Right lobe of liver (tissue), 6 donors: ENCODE results near the gene SLC1A3. TPM values are rescaled to one million over a fixed set of nuclear protein-coding genes. Genes with fewer than 3 reads are reported as not detected.

ENCODE experiments used
- ATAC-seq, 4 donors: fragments of 200-7000 bp; cut with Tn5 transposase; one replicate each; pipeline ENCODE4 v1.9.1; 2020; ENCODE audit warnings: mild to moderate bottlenecking in 4 of 4, moderate library complexity in 4 of 4
- DNase-seq, 3 donors: peaks; one replicate each; pipeline ENCODE4 v3.0.0-alpha.2; 2020
- H3K27ac ChIP-seq, 3 donors: fragments of 200-600 bp; one replicate each; pipeline ENCODE4 v1.8.0; 2022
- H3K27me3 ChIP-seq, 2 donors: fragments of 200-600 bp; one replicate each; pipeline ENCODE4 v1.8.0; 2022
- H3K36me3 ChIP-seq, 4 donors: fragments of 200-600 bp; sonication (generic) in 1 of 4; one replicate each; pipeline versions ENCODE4 v1.5.1 to v1.8.0; 2017 to 2022; ENCODE audit warnings: control low read depth in 1 of 4
- H3K4me1 ChIP-seq, 4 donors: fragments of 200-600 bp; sonication (generic) in 1 of 4; one replicate each; pipeline versions ENCODE4 v1.5.1 to v1.8.0; 2017 to 2022; ENCODE audit warnings: control low read depth in 1 of 4
- H3K4me3 ChIP-seq, 3 donors: fragments of 200-600 bp; one replicate each; pipeline ENCODE4 v1.8.0; 2022
- H3K9me3 ChIP-seq, 4 donors: fragments of 200-600 bp; sonication (generic) in 1 of 4; one replicate each; pipeline versions ENCODE4 v1.5.1 to v1.8.0; 2017 to 2022; ENCODE audit warnings: control low read depth in 1 of 4
- CTCF ChIP-seq, 4 donors: fragments of 200-600 bp in 3 of 4; fragments of 450-650 bp in 1 of 4; IDR thresholded peaks; one replicate each; pipeline versions ENCODE4 v1.5.1 to v1.8.0; 2016 to 2022; ENCODE audit warnings: antibody characterized with exemption in 4 of 4, mild to moderate bottlenecking in 2 of 4
- POLR2A ChIP-seq: fragments of 450-650 bp; IDR thresholded peaks from one replicate; pipeline ENCODE4 v1.6.1; 2017; ENCODE audit warnings: antibody characterized with exemption, mild to moderate bottlenecking
- WGBS: methylation state at CpG from one replicate; pipeline ENCODE4 v1.1.6; 2018; ENCODE audit warnings: low coverage, low lambda C conversion rate; ENCODE audit not compliant: insufficient coverage; ENCODE audit errors: missing lambda C conversion rate; 5-methylcytosine and 5-hydroxymethylcytosine counted together
- intact Hi-C, 2 donors: fragments of 100-400 bp; cut with DNase I; formaldehyde crosslinking; loops; one replicate each; pipeline versions ENCODE4 v1.11.2 to v1.14.1; 2022
- total RNA-seq, 6 experiments: library from RNA; depleted of rRNA in 2 of 6; stranded (reverse); fragments of >200 nt in 2 of 6; fragmentation: NEBNext Ultra II Directional in 3 of 6; extraction: Animal tissue kit (Norgen Biotek cat#: 25700) in 3 of 6; gene quantifications; one replicate each; pipeline versions ENCODE4 v1.1.0 to v1.2.4, GENCODE V29; 2016 to 2023
- donor health status: DM: no; HTN: yes; CAD: no.
- donor health status: DM: no; HTN: no; CAD: no.
- donor health status: DM: no; HTN: no; CAD: no.
- donor health status: DM: no; HTN: yes; CAD: no.
- donor health status: DM: no; HTN: yes; CAD: no.

SLC1A3 gene
- total RNA-seq, 6 experiments from 2014 or later = 4.7 to 15.1 (median 6.1) TPM

- Histone ChIP-seq H3K9me3 (no peaks in the 10 kb centered on the region), H3K4me3 (no peak overlapping the region), H3K27ac (no peak overlapping the region), H3K27me3 (no peaks in the 10 kb centered on the region), H3K4me1 (no peaks in the 10 kb centered on the region), H3K36me3 (no peaks in the 10 kb centered on the region)
- intact Hi-C loops = no loop called here
- TF ChIP-seq CTCF (IDR thresholded peaks at IDR 0.05) (no peak), POLR2A (no peak)
- 53% methylated on average over 4 of the region's 4 CpGs for WGBS
- peak; percentile 17 to 64 (median 58) for ATAC-seq
- no peak for DNase-seq
Observed at GRCh38 chr5:36701085-36701698, 94.8 kb downstream of the SLC1A3 start.

- no peaks in the 10 kb centered on the region for H3K27me3 ChIP-seq
- TF ChIP-seq CTCF (IDR thresholded peaks at IDR 0.05) (no peak), POLR2A (no peak)
- peaks cover 0 to 3% (median 0%) of the 10 kb centered on the region in 4 donors for H3K9me3 ChIP-seq
- no peak overlapping the region for H3K27ac ChIP-seq
- H3K4me1 ChIP-seq = no peaks in the 10 kb centered on the region
- 48% methylated on average over 4 of the region's 5 CpGs for WGBS
- intact Hi-C loops = no loop called here
- no peak overlapping the region for H3K4me3 ChIP-seq
- ATAC-seq (peak; percentile 43 to 76 (median 56)), DNase-seq (peak in 1 of 3 donors; percentile 58)
- no peaks in the 10 kb centered on the region for H3K36me3 ChIP-seq
Observed at GRCh38 chr5:36703245-36703860, 96.9 kb downstream of the SLC1A3 start.

GRCh38 chr5:36704131-36704530 is 97.7 kb downstream of the SLC1A3 start:
- ATAC-seq (no peak), DNase-seq (no peak)
- H3K4me1 ChIP-seq = no peaks in the 10 kb centered on the region
- no peak overlapping the region for H3K27ac ChIP-seq
- H3K36me3 ChIP-seq = no peaks in the 10 kb centered on the region
- 73% methylated on average over 1 of the region's 1 CpG for WGBS
- intact Hi-C loops = no loop called here
- TF ChIP-seq CTCF (IDR thresholded peaks at IDR 0.05) = no peak
- no peak for TF ChIP-seq POLR2A
- H3K27me3 ChIP-seq = no peaks in the 10 kb centered on the region
- H3K4me3 ChIP-seq = no peak overlapping the region
- H3K9me3 ChIP-seq = peaks cover 0 to 3% (median 0%) of the 10 kb centered on the region in 4 donors

- Histone ChIP-seq H3K4me3 (no peak overlapping the region), H3K4me1 (no peaks in the 10 kb centered on the region), H3K27me3 (no peaks in the 10 kb centered on the region), H3K36me3 (no peaks in the 10 kb centered on the region), H3K9me3 (peaks cover 0 to 3% (median 0%) of the 10 kb centered on the region in 4 donors), H3K27ac (no peak overlapping the region)
- DNase-seq (no peak), ATAC-seq (no peak)
- intact Hi-C loops = no loop called here
- TF ChIP-seq CTCF (IDR thresholded peaks at IDR 0.05) = no peak
- TF ChIP-seq POLR2A = no peak
- 90% methylated on average over 2 of the region's 3 CpGs for whole genome bisulfite sequencing
Observed at GRCh38 chr5:36705055-36705454, 98.6 kb downstream of the SLC1A3 start.
